Measurements from ENCODE around the gene ELN. TPM values are rescaled to one million over a fixed set of nuclear protein-coding genes. Genes with fewer than 3 reads are reported as not detected.
A peak's percentile ranks its signal among the peaks of the same experiment; 100 is the strongest.

ELN gene
- total and polyA plus RNA-seq, 2 of the 4 experiments (the other 2 are of a cell fraction) = 2.2 to 14.3 TPM

DNA sequence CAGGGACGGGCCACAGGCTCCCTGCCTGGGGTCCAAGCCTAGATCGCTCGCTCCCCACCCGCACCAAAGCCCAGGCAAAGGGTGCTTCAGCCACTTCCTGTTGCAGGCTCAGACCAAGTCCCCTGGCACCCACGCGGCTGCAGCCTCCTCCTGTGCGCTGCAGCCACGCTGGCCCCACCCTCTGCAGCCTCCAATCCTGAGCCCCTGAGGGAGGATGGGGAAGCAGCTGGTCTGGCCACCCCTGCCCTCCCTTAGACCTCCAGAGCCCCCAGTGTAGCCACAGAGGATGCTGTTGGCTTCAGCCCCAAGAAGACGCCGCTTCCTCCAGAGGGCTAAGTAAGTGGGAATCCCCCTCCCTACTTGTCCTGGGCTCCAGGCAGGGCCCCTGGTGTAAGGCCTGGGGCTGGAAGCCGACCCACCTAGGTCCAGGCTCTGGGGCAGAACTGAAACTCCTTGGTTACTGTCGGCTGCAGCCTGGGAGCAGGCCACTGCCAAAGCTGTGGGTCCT lies 65.0 kb downstream of the ELN start (continued):
- no peak for TF ChIP-seq RCOR1 (IDR thresholded peaks at IDR 0.05; ENCODE audit: insufficient replicate concordance, low read length)

DNA sequence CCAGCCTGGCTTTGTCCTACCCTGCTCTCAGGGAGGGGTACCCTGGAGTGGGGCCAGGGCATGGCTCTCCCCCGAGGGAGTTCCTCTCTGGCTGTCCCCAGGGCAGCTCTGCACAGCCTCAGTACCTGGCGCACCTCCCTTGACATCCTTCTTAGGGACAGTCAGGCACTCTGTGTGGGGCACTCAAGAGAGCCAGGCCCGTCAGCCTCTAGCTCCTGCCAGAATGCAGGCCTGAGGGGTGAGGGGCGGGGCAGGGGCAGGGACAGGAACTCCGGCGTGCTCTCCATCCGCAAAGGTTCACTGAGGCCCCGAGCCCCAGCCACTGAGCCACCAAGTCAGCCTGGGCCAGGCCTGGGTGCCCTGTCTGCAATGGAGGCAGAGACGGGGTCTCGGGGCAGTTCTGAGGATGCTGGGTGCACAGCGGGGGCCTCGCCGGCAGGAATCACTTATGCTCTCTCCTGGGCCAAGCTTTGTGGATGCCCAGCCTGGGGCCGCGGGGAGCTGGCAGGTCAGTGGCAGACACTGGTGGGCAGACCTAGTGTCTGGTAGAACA lies 65.8 kb downstream of the ELN start:
- TF ChIP-seq POLR2A (IDR thresholded peaks at IDR 0.05; ENCODE audit: low read depth, low read length) = peak; percentile 77
- no peak for TF ChIP-seq MAFK (IDR thresholded peaks at IDR 0.05; ENCODE audit: low read depth, low read length)
- Histone ChIP-seq H4K20me1 (ENCODE audit: insufficient read depth, low read length) (peaks cover 5% of the 10 kb centered on the region; the same call in 1 of the 2 replicates), H2AK5ac (ENCODE audit: low read depth, low read length) (peak overlapping the region; percentile 91), H3K27ac (ENCODE audit: insufficient read depth, low read length) (peak overlapping the region; percentile 81), H4K5ac (ENCODE audit: low read depth, low read length) (peak overlapping the region; percentile 52; the same call in 1 of the 2 replicates), H3K79me1 (ENCODE audit: low read depth in 1 of 2, low read length in 2 of 2) (peaks cover 21 to 74% of the 10 kb centered on the region in 2 experiments), H3K4ac (ENCODE audit: low read depth, low read length) (peak overlapping the region; percentile 96), H3K9me3 (ENCODE audit: control insufficient read depth, insufficient read depth, low read length) (peaks cover 9% of the 10 kb centered on the region), H2AFZ (replicated peaks; ENCODE audit: low read length, poor library complexity) (peak overlapping the region; percentile 83), H3K14ac (replicated peaks; ENCODE audit: low read depth, low read length) (peak overlapping the region; percentile 44), H4K91ac (ENCODE audit: insufficient read depth, low read depth, low read length) (peak overlapping the region; percentile 70), H3K4me3 (ENCODE audit: insufficient read depth, low read depth, low read length) (no peak overlapping the region), H3K9ac (ENCODE audit: low read depth, low read length) (no peak overlapping the region), H3K9me1 (ENCODE audit: insufficient read depth, low read length) (peaks cover 3% of the 10 kb centered on the region; the same call in 1 of the 2 replicates), H3K36me3 (ENCODE audit: control insufficient read depth, insufficient read depth, low read length) (peaks cover 20% of the 10 kb centered on the region), H3K4me2 (ENCODE audit: low read depth, low read length) (no peak overlapping the region), H3K56ac (ENCODE audit: extremely low read depth, insufficient read depth, low read length) (peak overlapping the region; percentile 19; the same call in 1 of the 2 replicates), H2AK9ac (replicated peaks; ENCODE audit: low read depth, low read length, poor library complexity) (peak overlapping the region; percentile 94), H3K4me1 (ENCODE audit: control insufficient read depth, insufficient read depth, low read length) (peaks cover 22% of the 10 kb centered on the region), H3K23ac (ENCODE audit: low read depth, low read length) (peak overlapping the region; percentile 42; the same call in 1 of the 2 replicates), H2BK120ac (ENCODE audit: low read depth, low read length) (peak overlapping the region; percentile 98), H3K18ac (ENCODE audit: low read depth, low read length) (no peak overlapping the region; the same call in 1 of the 2 replicates), H2BK5ac (ENCODE audit: low read depth, low read length, poor library complexity, severe bottlenecking) (peak overlapping the region; percentile 92), H3K27me3 (ENCODE audit: control insufficient read depth, insufficient read depth, low read length) (no peaks in the 10 kb centered on the region), H2BK20ac (ENCODE audit: low read depth, low read length) (peak overlapping the region; percentile 81), H4K8ac (ENCODE audit: low read depth in 2 of 2, low read length in 2 of 2) (peak overlapping the region; percentile 44 to 69; a peak in 3 of 4 replicates), H2BK15ac (ENCODE audit: low read depth, low read length) (peak overlapping the region; percentile 63; the same call in 1 of the 3 replicates)
- in situ Hi-C loops (cut with MboI; ENCODE audit: low sequenced_read_pairs) = no loop called here
- 17% methylated on average over 7 of the region's 15 CpGs; no CpG with 5 or more reads in 1 of the 2 experiments for WGBS, 2 experiments (ENCODE audit: extremely low coverage in 2 of 2, insufficient read length in 1 of 2)
- DNase-seq (no peak), ATAC-seq (ENCODE audit: low read depth) (peak; percentile 15)
- ChIA-PET POLR2A (ENCODE audit: unreplicated experiment) (interaction anchor here (0.6 to 0.8 kb wide), 3 partner anchors 10 to 632 kb away, joined by 3 to 6 read pairs (median 3); partner anchors contain the start of gene LIMK1), CTCF (no interaction called here)
- BruUV-seq (replicated peaks) = no TSS peak
- intact Hi-C loops (cut with micrococcal nuclease) = loop anchor here (1.0 kb wide), 1 partner anchor 9 kb away; no protein-coding TSS in a partner anchor
- dilution Hi-C loops (cut with HindIII; ENCODE audit: low sequenced_read_pairs, unreplicated experiment) = no loop called here

Data from IMR-90 (cell line).